ENCODE measurements around the gene DGKQ. TPM values are rescaled to one million over a fixed set of nuclear protein-coding genes. Genes with fewer than 3 reads are reported as not detected.

Gene DGKQ
- total RNA-seq, 5 donors from 2014 or later (not counting 1 experiment from before 2014, with no cell fraction given): 22.6 to 46.4 (median 36.9) TPM

GRCh38 chr4:1009542-1010394, 36.4 kb upstream of the DGKQ start:
- Mint-ChIP-seq H3K36me3 (no peaks in the 10 kb centered on the region), H3K4me3 (peak overlapping the region; percentile 83 to 90 (median 86)), H3K4me1 (peaks cover 11 to 19% (median 12%) of the 10 kb centered on the region in 3 donors), H3K27ac (peak overlapping the region in 1 of 2 donors; percentile 52), H3K27me3 (peaks cover 27 to 38% of the 10 kb centered on the region in 2 donors), H3K9me3 (no peaks in the 10 kb centered on the region)
- 2% methylated on average over 59 of the region's 109 CpGs for WGBS (ENCODE audit: insufficient coverage)
- Histone ChIP-seq H3K36me3 (ENCODE audit: control insufficient read depth in 2 of 2, extremely low read depth in 1 of 2, insufficient read depth in 1 of 2, low read length in 1 of 2) (no peaks in the 10 kb centered on the region), H3K4me1 (ENCODE audit: control insufficient read depth in 1 of 2, extremely low read depth in 1 of 2, insufficient read depth in 2 of 2, low read length in 2 of 2) (peaks cover 2 to 38% of the 10 kb centered on the region in 2 experiments), H3K9me3 (no peaks in the 10 kb centered on the region), H3K4me3 (ENCODE audit: control insufficient read depth in 1 of 2, extremely low read depth in 1 of 2, low read length in 1 of 2) (peak overlapping the region; percentile 70 to 80), H3K27me3 (replicated peaks in 1 of 2; ENCODE audit: control insufficient read depth in 2 of 2, extremely low read depth in 1 of 2, insufficient read depth in 2 of 2, low read length in 1 of 2) (peaks cover 2 to 39% of the 10 kb centered on the region in 2 experiments), H3K27ac (ENCODE audit: low read length) (peak overlapping the region; percentile 68)
- POLR2A ChIA-PET: interaction anchor here in 1 of 2 donors (0.6 kb wide), 1 partner anchor 564 kb away, joined by 6 read pairs; no protein-coding TSS in a partner anchor
- CTCF ChIA-PET: interaction anchor here in 1 of 2 donors (0.7 kb wide), 1 partner anchor 337 kb away, joined by 3 read pairs; the partner anchor contains the start of gene UVSSA
- peak; percentile 27 to 78 (median 57) for DNase-seq
- peak; percentile 43 to 64 (median 55) for ATAC-seq (replicated peaks in 1 of 4)

GRCh38 chr4:1008840-1009541, 35.6 kb upstream of the DGKQ start:
- no peaks in the 10 kb centered on the region for H3K36me3 ChIP-seq (ENCODE audit: control insufficient read depth in 2 of 2, extremely low read depth in 1 of 2, insufficient read depth in 1 of 2, low read length in 1 of 2)
- ATAC-seq (replicated peaks in 1 of 4): peak in 1 of 4 experiments; percentile 8
- H3K4me3 Mint-ChIP-seq: peak overlapping the region; percentile 68 to 77 (median 76)
- no peaks in the 10 kb centered on the region for H3K9me3 Mint-ChIP-seq
- no peak overlapping the region for H3K27ac ChIP-seq (ENCODE audit: low read length)
- whole genome bisulfite sequencing (ENCODE audit: insufficient coverage): 2% methylated on average over 21 of the region's 36 CpGs
- peak overlapping the region in 1 of 2 donors; percentile 72 for H3K27ac Mint-ChIP-seq
- peaks cover 2 to 47% of the 10 kb centered on the region in 2 experiments for H3K27me3 ChIP-seq (replicated peaks in 1 of 2; ENCODE audit: control insufficient read depth in 2 of 2, extremely low read depth in 1 of 2, insufficient read depth in 2 of 2, low read length in 1 of 2)
- H3K4me3 ChIP-seq (ENCODE audit: control insufficient read depth in 1 of 2, extremely low read depth in 1 of 2, low read length in 1 of 2): peak overlapping the region; percentile 61 to 72
- no peaks in the 10 kb centered on the region for H3K36me3 Mint-ChIP-seq
- ChIA-PET CTCF (interaction anchor here in 1 of 2 donors (0.7 kb wide), 1 partner anchor 19 kb away, joined by 3 read pairs; no protein-coding TSS in a partner anchor), POLR2A (no interaction called here)
- H3K4me1 Mint-ChIP-seq: peaks cover 11 to 18% (median 12%) of the 10 kb centered on the region in 3 donors
- H3K4me1 ChIP-seq (ENCODE audit: control insufficient read depth in 1 of 2, extremely low read depth in 1 of 2, insufficient read depth in 2 of 2, low read length in 2 of 2): peaks cover 2 to 38% of the 10 kb centered on the region in 2 experiments
- peaks cover 32 to 45% of the 10 kb centered on the region in 2 donors for H3K27me3 Mint-ChIP-seq
- H3K9me3 ChIP-seq: no peaks in the 10 kb centered on the region
- DNase-seq: peak in 29 of 35 experiments; percentile 12 to 59 (median 24)

GRCh38 chr4:1006856-1007255, 33.5 kb upstream of the DGKQ start:
- CTCF ChIA-PET: no interaction called here
- Histone ChIP-seq H3K27ac (ENCODE audit: low read length) (no peak overlapping the region), H3K36me3 (ENCODE audit: control insufficient read depth in 2 of 2, extremely low read depth in 1 of 2, insufficient read depth in 1 of 2, low read length in 1 of 2) (no peaks in the 10 kb centered on the region), H3K27me3 (replicated peaks in 1 of 2; ENCODE audit: control insufficient read depth in 2 of 2, extremely low read depth in 1 of 2, insufficient read depth in 2 of 2, low read length in 1 of 2) (peaks cover 2 to 58% of the 10 kb centered on the region in 2 experiments), H3K9me3 (no peaks in the 10 kb centered on the region), H3K4me3 (ENCODE audit: control insufficient read depth in 1 of 2, extremely low read depth in 1 of 2, low read length in 1 of 2) (no peak overlapping the region), H3K4me1 (ENCODE audit: control insufficient read depth in 1 of 2, extremely low read depth in 1 of 2, insufficient read depth in 2 of 2, low read length in 2 of 2) (peaks cover 2 to 29% of the 10 kb centered on the region in 2 experiments)
- POLR2A ChIA-PET: no interaction called here
- H3K9me3 Mint-ChIP-seq: no peaks in the 10 kb centered on the region
- WGBS (ENCODE audit: insufficient coverage): 72% methylated on average over 2 of the region's 5 CpGs
- H3K4me3 Mint-ChIP-seq: no peak overlapping the region
- H3K27ac Mint-ChIP-seq: no peak overlapping the region
- H3K4me1 Mint-ChIP-seq: peaks cover 11 to 15% (median 12%) of the 10 kb centered on the region in 3 donors
- no peaks in the 10 kb centered on the region for H3K36me3 Mint-ChIP-seq
- ATAC-seq (replicated peaks in 1 of 4) (no peak), DNase-seq (no peak)
- H3K27me3 Mint-ChIP-seq: peaks cover 34 to 51% of the 10 kb centered on the region in 2 donors

GRCh38 chr4:1004557-1005485, 31.5 kb upstream of the DGKQ start:
- no peak for DNase-seq

GRCh38 chr4:1004071-1004418, 30.7 kb upstream of the DGKQ start:
- no peak for ATAC-seq (replicated peaks in 1 of 4)
- POLR2A ChIA-PET: no interaction called here
- Mint-ChIP-seq H3K4me1 (peaks cover 3 to 13% (median 6%) of the 10 kb centered on the region in 3 donors), H3K27me3 (peaks cover 39 to 69% of the 10 kb centered on the region in 2 donors), H3K4me3 (peak overlapping the region in 1 of 3 donors; percentile 24), H3K27ac (no peak overlapping the region), H3K9me3 (no peaks in the 10 kb centered on the region), H3K36me3 (no peaks in the 10 kb centered on the region)
- no peaks in the 10 kb centered on the region for H3K9me3 ChIP-seq
- no peak overlapping the region for H3K4me3 ChIP-seq (ENCODE audit: control insufficient read depth in 1 of 2, extremely low read depth in 1 of 2, low read length in 1 of 2)
- DNase-seq: no peak
- H3K36me3 ChIP-seq (ENCODE audit: control insufficient read depth in 2 of 2, extremely low read depth in 1 of 2, insufficient read depth in 1 of 2, low read length in 1 of 2): no peaks in the 10 kb centered on the region
- 86% methylated on average over 13 of the region's 13 CpGs for WGBS (ENCODE audit: insufficient coverage)
- H3K27ac ChIP-seq (ENCODE audit: low read length): no peak overlapping the region
- CTCF ChIA-PET: no interaction called here
- H3K27me3 ChIP-seq (replicated peaks in 1 of 2; ENCODE audit: control insufficient read depth in 2 of 2, extremely low read depth in 1 of 2, insufficient read depth in 2 of 2, low read length in 1 of 2): peaks cover 4 to 83% of the 10 kb centered on the region in 2 experiments
- H3K4me1 ChIP-seq (ENCODE audit: control insufficient read depth in 1 of 2, extremely low read depth in 1 of 2, insufficient read depth in 2 of 2, low read length in 2 of 2): peaks cover 0 to 19% of the 10 kb centered on the region in 2 experiments

More at GRCh38 chr4:1004557-1005485, 31.5 kb upstream of the DGKQ start:
- no peaks in the 10 kb centered on the region for H3K9me3 ChIP-seq
- peaks cover 2 to 78% of the 10 kb centered on the region in 2 experiments for H3K27me3 ChIP-seq (replicated peaks in 1 of 2; ENCODE audit: control insufficient read depth in 2 of 2, extremely low read depth in 1 of 2, insufficient read depth in 2 of 2, low read length in 1 of 2)
- ChIA-PET CTCF (no interaction called here), POLR2A (no interaction called here)
- H3K4me1 Mint-ChIP-seq: peaks cover 6 to 11% (median 8%) of the 10 kb centered on the region in 3 donors
- no peak overlapping the region for H3K27ac ChIP-seq (ENCODE audit: low read length)
- peak overlapping the region in 1 of 3 donors; percentile 24 for H3K4me3 Mint-ChIP-seq
- H3K4me3 ChIP-seq (ENCODE audit: control insufficient read depth in 1 of 2, extremely low read depth in 1 of 2, low read length in 1 of 2): no peak overlapping the region
- no peaks in the 10 kb centered on the region for H3K36me3 ChIP-seq (ENCODE audit: control insufficient read depth in 2 of 2, extremely low read depth in 1 of 2, insufficient read depth in 1 of 2, low read length in 1 of 2)
- ATAC-seq (replicated peaks in 1 of 4): no peak
- peaks cover 34 to 65% of the 10 kb centered on the region in 2 donors for H3K27me3 Mint-ChIP-seq
- H3K4me1 ChIP-seq (ENCODE audit: control insufficient read depth in 1 of 2, extremely low read depth in 1 of 2, insufficient read depth in 2 of 2, low read length in 2 of 2): peaks cover under 1 to 21% of the 10 kb centered on the region in 2 experiments
- H3K36me3 Mint-ChIP-seq: no peaks in the 10 kb centered on the region
- H3K9me3 Mint-ChIP-seq: no peaks in the 10 kb centered on the region
- H3K27ac Mint-ChIP-seq: no peak overlapping the region
- 81% methylated on average over 24 of the region's 25 CpGs for WGBS (ENCODE audit: insufficient coverage)

Data from T-cell (primary cell).